Prostate gland (tissue), 2 donors: Measurements from ENCODE around the gene MARCKS.

Source experiments
- POLR2A ChIP-seq: fragments of 450-650 bp; IDR thresholded peaks from one replicate; pipeline ENCODE4 v1.6.1; 2016; ENCODE audit warnings: antibody characterized with exemption, mild to moderate bottlenecking
- POLR2AphosphoS5 ChIP-seq: sonication (generic); formaldehyde crosslinking; IDR thresholded peaks from one replicate; pipeline ENCODE4 v1.6.1; 2017; ENCODE audit warnings: antibody characterized with exemption
- TF ChIP-seq, protein P1 (sequence below), 4 experiments: fragments of 200-600 bp in 2 of 4; fragments of 450-650 bp in 2 of 4; sonication (generic) in 2 of 4; IDR thresholded peaks; 1 replicate in 3 of 4; 2 replicates in 1 of 4; pipeline ENCODE4 v1.5.1; 2016 to 2019; ENCODE audit warnings: antibody characterized with exemption in 4 of 4, mild to moderate bottlenecking in 2 of 4, moderate library complexity in 2 of 4

DNA sequence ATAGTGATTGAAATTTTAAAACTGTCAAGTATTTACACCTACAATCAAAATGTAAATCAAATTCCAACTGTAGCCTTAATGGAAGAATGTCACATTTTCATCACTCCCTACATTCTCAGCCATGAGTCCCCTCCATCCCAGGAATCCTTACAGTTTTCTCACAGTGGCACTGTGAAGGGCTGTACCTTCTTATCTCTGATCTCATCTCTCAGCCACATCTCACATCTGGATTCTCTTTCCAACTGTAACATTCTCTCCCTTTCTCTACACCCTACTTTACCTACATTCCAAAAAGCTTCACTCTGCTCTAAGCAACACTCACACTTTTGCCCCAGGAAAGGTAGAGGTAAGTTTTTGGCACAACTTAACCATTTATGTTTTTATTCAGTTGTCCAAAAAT is 8.9 kb upstream of the MARCKS start:
- TF ChIP-seq, protein P1, sequence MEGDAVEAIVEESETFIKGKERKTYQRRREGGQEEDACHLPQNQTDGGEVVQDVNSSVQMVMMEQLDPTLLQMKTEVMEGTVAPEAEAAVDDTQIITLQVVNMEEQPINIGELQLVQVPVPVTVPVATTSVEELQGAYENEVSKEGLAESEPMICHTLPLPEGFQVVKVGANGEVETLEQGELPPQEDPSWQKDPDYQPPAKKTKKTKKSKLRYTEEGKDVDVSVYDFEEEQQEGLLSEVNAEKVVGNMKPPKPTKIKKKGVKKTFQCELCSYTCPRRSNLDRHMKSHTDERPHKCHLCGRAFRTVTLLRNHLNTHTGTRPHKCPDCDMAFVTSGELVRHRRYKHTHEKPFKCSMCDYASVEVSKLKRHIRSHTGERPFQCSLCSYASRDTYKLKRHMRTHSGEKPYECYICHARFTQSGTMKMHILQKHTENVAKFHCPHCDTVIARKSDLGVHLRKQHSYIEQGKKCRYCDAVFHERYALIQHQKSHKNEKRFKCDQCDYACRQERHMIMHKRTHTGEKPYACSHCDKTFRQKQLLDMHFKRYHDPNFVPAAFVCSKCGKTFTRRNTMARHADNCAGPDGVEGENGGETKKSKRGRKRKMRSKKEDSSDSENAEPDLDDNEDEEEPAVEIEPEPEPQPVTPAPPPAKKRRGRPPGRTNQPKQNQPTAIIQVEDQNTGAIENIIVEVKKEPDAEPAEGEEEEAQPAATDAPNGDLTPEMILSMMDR (IDR thresholded peaks at IDR 0.05), result no peak
- TF ChIP-seq POLR2A, result no peak
- no peak for TF ChIP-seq POLR2AphosphoS5
